Cardiac muscle cell (in vitro differentiated cells and primary cell): Measurements from ENCODE around the gene TOMM6. TPM values are rescaled to one million over a fixed set of nuclear protein-coding genes. Genes with fewer than 3 reads are reported as not detected.

Experiments
- DNase-seq, 2 donors: peaks; one replicate each; pipeline versions ENCODE4 v3.0.0 to v3.0.0-alpha.2; 2010 to 2017; ENCODE audit warnings: low read depth in 1 of 2, low spot score in 1 of 2
- H3K27ac ChIP-seq: fragments of 200-600 bp; sonication (generic); 2 replicates; pipeline ENCODE4 v1.5.1; 2016
- H3K27me3 ChIP-seq: fragments of 200-600 bp; sonication (generic); 2 replicates; pipeline ENCODE4 v1.6.0; 2016; ENCODE audit warnings: control low read depth
- H3K36me3 ChIP-seq: fragments of 200-600 bp; sonication (generic); 2 replicates; pipeline ENCODE4 v1.5.1; 2016; ENCODE audit warnings: control low read depth
- H3K4me1 ChIP-seq: fragments of 200-600 bp; sonication (generic); 2 replicates; pipeline ENCODE4 v1.8.1; 2017; ENCODE audit warnings: low read depth, mild to moderate bottlenecking, mixed run types
- H3K4me3 ChIP-seq: fragments of 200-600 bp; sonication (generic); 2 replicates; pipeline ENCODE4 v1.5.1; 2016; ENCODE audit warnings: mild to moderate bottlenecking
- H3K9me3 ChIP-seq: fragments of 200-600 bp; sonication (generic); 2 replicates; pipeline ENCODE4 v1.5.1; 2017; ENCODE audit warnings: low read depth, mild to moderate bottlenecking, control low read depth
- CTCF ChIP-seq: IDR thresholded peaks from 2 replicates; pipeline ENCODE4 v1.5.1; 2012; ENCODE audit warnings: low read depth, mild to moderate bottlenecking, low read length
- polyA plus RNA-seq: library from polyadenylated mRNA; unstranded; fragments of >200 nt; fragmentation: Nextera tagmentation; extraction: Ambion mirVana; gene quantifications from 2 replicates; pipeline ENCODE4 v1.2.1, GENCODE V29; 2016
- total RNA-seq: library from RNA; depleted of rRNA; stranded (reverse); fragments of >200 nt; gene quantifications from 2 replicates; pipeline ENCODE4 v1.2.3, GENCODE V29; 2016

The TOMM6 gene
- total and polyA plus RNA-seq, 2 experiments from 2014 or later, result 113 to 232 TPM

GRCh38 chr6:41785254-41785653 is 2.2 kb upstream of the TOMM6 start:
- peaks cover 22% of the 10 kb centered on the region for H3K4me1 ChIP-seq
- H3K36me3 ChIP-seq, result no peaks in the 10 kb centered on the region
- no peaks in the 10 kb centered on the region for H3K9me3 ChIP-seq
- no peaks in the 10 kb centered on the region for H3K27me3 ChIP-seq
- TF ChIP-seq CTCF, result no peak
- DNase-seq, result no peak
- H3K27ac ChIP-seq, result no peak overlapping the region
- no peak overlapping the region for H3K4me3 ChIP-seq

GRCh38 chr6:41785689-41786450 is 1.6 kb upstream of the TOMM6 start:
- Histone ChIP-seq H3K27me3 (no peaks in the 10 kb centered on the region), H3K36me3 (peaks cover 3% of the 10 kb centered on the region), H3K4me3 (peak overlapping the region; percentile 99), H3K27ac (no peak overlapping the region), H3K9me3 (no peaks in the 10 kb centered on the region), H3K4me1 (peaks cover 22% of the 10 kb centered on the region)
- DNase-seq, result peak in 1 of 2 donors; percentile 39
- TF ChIP-seq CTCF, result no peak

DNA sequence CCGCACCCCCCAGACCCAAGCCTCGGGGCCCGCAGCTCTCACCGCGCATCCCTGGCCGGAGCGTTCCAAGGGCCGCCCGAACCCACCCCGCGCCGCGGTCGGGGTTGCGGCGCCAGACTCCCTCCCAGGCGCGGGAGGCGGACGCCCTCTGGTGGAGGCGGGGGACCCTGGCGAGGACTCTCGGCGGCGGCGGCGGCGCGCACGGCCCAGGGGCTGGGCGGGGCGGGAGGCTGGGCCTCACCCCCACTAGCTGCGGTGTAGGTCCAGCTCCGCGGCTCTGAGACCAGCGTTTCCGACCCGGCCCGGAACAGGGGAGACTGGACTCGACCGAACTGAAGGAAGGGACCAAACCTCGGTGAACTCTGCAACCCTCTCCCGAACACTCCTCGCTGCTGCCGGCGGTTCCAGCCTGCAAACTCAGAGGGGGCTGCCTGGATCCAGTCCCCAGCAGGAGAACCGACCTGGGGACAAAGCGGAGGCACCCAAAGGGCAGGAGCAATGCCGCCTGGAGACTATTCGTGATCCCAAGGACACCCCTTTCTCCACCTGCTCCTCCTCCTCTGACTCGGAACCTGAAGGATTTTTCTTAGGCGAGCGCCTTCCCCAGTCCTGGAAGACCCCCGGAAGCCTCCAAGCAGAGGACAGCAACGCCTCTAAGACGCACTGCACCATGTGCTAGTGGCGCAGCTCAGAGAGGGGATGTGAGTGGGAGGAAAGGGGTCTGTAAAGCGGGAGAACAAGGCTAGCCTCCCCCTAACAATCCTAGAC is 859 bp upstream of the TOMM6 start:
- Histone ChIP-seq H3K36me3 (peaks cover 10% of the 10 kb centered on the region), H3K27me3 (no peaks in the 10 kb centered on the region), H3K4me3 (peak overlapping the region; percentile 99), H3K27ac (peak overlapping the region; percentile 86), H3K4me1 (peaks cover 20% of the 10 kb centered on the region), H3K9me3 (no peaks in the 10 kb centered on the region)
- TF ChIP-seq CTCF, result peak; percentile 60
- DNase-seq, result peak; percentile 88 to 93

GRCh38 chr6:41789390-41789724 is 1.9 kb downstream of the TOMM6 start:
- H3K4me3 ChIP-seq, result no peak overlapping the region
- H3K36me3 ChIP-seq, result peaks cover 10% of the 10 kb centered on the region
- H3K4me1 ChIP-seq, result peaks cover 16% of the 10 kb centered on the region
- no peak for DNase-seq
- no peaks in the 10 kb centered on the region for H3K9me3 ChIP-seq
- H3K27me3 ChIP-seq, result no peaks in the 10 kb centered on the region
- no peak for TF ChIP-seq CTCF
- no peak overlapping the region for H3K27ac ChIP-seq

- Histone ChIP-seq H3K4me1 (peaks cover 9% of the 10 kb centered on the region), H3K4me3 (no peak overlapping the region), H3K36me3 (peaks cover 10% of the 10 kb centered on the region), H3K27ac (no peak overlapping the region), H3K9me3 (no peaks in the 10 kb centered on the region), H3K27me3 (no peaks in the 10 kb centered on the region)
- DNase-seq, result no peak
- no peak for TF ChIP-seq CTCF
Measured at GRCh38 chr6:41790045-41790444, 2.6 kb downstream of the TOMM6 start.
